Tibial nerve (tissue), 4 donors: ENCODE measurements around the gene GREM2.

Experiments used
- CTCF ChIP-seq, 5 experiments: fragments of 200-600 bp in 3 of 5; fragments of 450-650 bp in 2 of 5; sonication (generic) in 3 of 5; IDR thresholded peaks; one replicate each; pipeline ENCODE4 v1.5.1; 2016 to 2019; ENCODE audit warnings: antibody characterized with exemption in 5 of 5, mild to moderate bottlenecking in 3 of 5, moderate library complexity in 2 of 5
- EP300 ChIP-seq, 2 donors: sonication (generic); formaldehyde crosslinking; IDR thresholded peaks; one replicate each; pipeline ENCODE4 v1.6.1; 2017; ENCODE audit warnings: antibody characterized with exemption in 2 of 2, mild to moderate bottlenecking in 1 of 2

GRCh38 chr1:240524356-240525069 is 87.4 kb downstream of the GREM2 start:
- TF ChIP-seq CTCF (IDR thresholded peaks at IDR 0.05) (no peak), EP300 (IDR thresholded peaks at IDR 0.05) (no peak)
